RWPE2 (cell line): ENCODE results near the gene ITFG1.

ENCODE experiments used
- ATAC-seq: fragments of 200-7000 bp; cut with Tn5 transposase; 3 replicates; pipeline ENCODE4 v1.9.1; 2021; ENCODE audit warnings: low read depth
- DNase-seq: peaks from one replicate; pipeline ENCODE4 v3.0.0-alpha.2; 2020; ENCODE audit warnings: low spot score
- H3K27ac ChIP-seq: fragments of 450-650 bp; 2 replicates; pipeline ENCODE4 v1.5.1; 2017; ENCODE audit warnings: mild to moderate bottlenecking; ENCODE audit not compliant: poor library complexity, severe bottlenecking
- H3K27me3 ChIP-seq: fragments of 250-450 bp; sonication (Bioruptor Pico); 2 replicates; pipeline ENCODE4 v1.5.1; 2021; ENCODE audit warnings: mild to moderate bottlenecking, moderate library complexity; ENCODE audit not compliant: insufficient read depth, poor library complexity, severe bottlenecking
- H3K36me3 ChIP-seq: fragments of 250-450 bp; sonication (Bioruptor Pico); 2 replicates; pipeline ENCODE4 v1.5.1; 2020; ENCODE audit warnings: low read depth, mild to moderate bottlenecking, moderate library complexity
- H3K4me1 ChIP-seq: fragments of 250-450 bp; sonication (Bioruptor Pico); 2 replicates; pipeline ENCODE4 v1.5.1; 2021; ENCODE audit warnings: mild to moderate bottlenecking, moderate library complexity; ENCODE audit not compliant: insufficient read depth, poor library complexity, severe bottlenecking
- H3K4me3 ChIP-seq: fragments of 250-450 bp; sonication (Bioruptor Pico); 2 replicates; pipeline ENCODE4 v1.5.1; 2021; ENCODE audit warnings: mild to moderate bottlenecking, moderate library complexity; ENCODE audit not compliant: severe bottlenecking
- H3K9me3 ChIP-seq: fragments of 250-450 bp; sonication (Bioruptor Pico); 2 replicates; pipeline ENCODE4 v1.5.1; 2021; ENCODE audit warnings: mild to moderate bottlenecking, moderate library complexity; ENCODE audit not compliant: severe bottlenecking
- CTCF ChIP-seq: fragments of 450-650 bp; IDR thresholded peaks from one replicate; pipeline ENCODE4 v1.5.1; 2017; ENCODE audit warnings: mild to moderate bottlenecking, moderate library complexity; ENCODE audit not compliant: poor library complexity, severe bottlenecking

ITFG1 gene

DNA sequence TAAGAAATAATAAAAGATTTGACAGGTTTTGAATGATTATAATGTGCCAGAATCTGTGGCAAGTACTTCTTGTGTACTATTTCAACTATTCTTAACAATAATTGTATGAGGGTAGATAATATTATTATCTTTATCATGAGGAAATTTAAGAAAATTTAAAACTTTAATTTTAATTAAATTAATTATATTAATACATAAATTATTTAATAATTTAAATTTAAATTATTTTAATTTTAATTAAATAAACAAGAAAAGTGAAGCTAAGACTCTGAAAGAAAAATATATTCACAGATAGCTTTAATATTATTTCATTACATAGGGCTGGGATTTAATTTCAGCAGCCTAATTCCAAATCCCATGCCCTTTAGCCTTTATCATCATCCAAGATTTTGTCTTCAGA, 285.7 kb downstream of the ITFG1 start:
- no peak for TF ChIP-seq CTCF
- no peak for ATAC-seq
- H3K4me3 ChIP-seq: no peak overlapping the region
- H3K27ac ChIP-seq: no peak overlapping the region
- no peak for DNase-seq
- H3K27me3 ChIP-seq: no peaks in the 10 kb centered on the region
- no peaks in the 10 kb centered on the region for H3K4me1 ChIP-seq
- H3K9me3 ChIP-seq: no peaks in the 10 kb centered on the region
- H3K36me3 ChIP-seq: no peaks in the 10 kb centered on the region

DNA sequence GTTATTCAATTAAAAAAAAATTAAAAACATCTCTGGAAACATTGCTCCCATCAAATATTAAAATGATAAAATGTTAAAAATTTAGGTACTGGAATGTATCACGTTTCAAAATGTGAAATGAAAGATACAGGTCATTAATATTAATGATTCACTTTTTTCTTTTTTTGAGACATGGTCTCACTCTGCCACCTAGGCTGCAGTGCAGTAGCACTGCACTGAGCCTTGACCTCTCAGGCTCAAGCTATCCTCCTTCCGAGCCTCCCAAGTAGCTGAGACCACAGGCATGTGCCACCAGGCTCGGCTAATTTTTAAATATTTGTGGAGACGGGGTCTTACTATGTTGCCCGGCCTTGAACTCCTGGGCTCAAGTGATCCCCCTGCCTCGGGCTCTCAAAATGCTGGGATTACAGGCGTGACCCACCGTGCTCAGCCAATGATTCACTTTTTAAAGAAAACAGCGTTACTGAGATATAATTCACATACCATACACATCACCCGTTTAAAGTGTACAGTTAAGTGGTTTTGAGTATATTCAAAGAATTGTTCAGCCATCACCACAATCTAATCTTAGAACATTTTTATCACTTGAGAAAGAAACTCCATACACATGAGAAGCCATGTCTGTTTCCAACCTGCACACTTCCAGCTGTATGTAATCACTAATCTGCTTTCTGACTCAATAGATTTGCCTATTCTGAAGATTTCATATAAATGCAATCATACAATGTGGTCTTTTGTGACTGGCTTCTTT, 298.0 kb downstream of the ITFG1 start:
- H3K27ac ChIP-seq: no peak overlapping the region
- no peak for DNase-seq
- no peak for TF ChIP-seq CTCF
- 0 out of 2 replicates have a peak, but pooled peaks cover 8% of the 10 kb centered on the region for H3K36me3 ChIP-seq
- H3K4me3 ChIP-seq: no peak overlapping the region
- H3K4me1 ChIP-seq: no peaks in the 10 kb centered on the region
- ATAC-seq: no peak
- H3K27me3 ChIP-seq: no peaks in the 10 kb centered on the region
- H3K9me3 ChIP-seq: no peaks in the 10 kb centered on the region

DNA sequence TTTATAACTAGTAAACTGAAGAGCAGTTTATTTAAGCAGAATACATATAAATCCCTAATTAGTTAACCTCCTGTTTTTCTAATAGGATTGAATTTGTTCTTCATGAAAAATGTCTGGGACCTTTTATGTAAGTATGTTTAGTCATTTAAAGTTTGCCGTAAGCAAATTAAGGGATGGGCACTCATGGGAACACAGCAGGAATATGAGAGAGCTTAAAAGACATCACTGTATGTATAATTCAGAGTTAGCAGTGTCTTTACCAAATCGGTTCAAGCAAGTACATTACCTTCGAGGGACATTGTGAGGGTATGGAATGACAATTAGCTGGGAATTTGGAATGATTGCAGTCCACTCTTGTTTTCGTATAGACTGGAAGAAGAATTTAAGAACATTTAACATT, 299.4 kb downstream of the ITFG1 start:
- Histone ChIP-seq H3K27me3 (no peaks in the 10 kb centered on the region), H3K4me1 (no peaks in the 10 kb centered on the region), H3K4me3 (no peak overlapping the region), H3K36me3 (0 out of 2 replicates have a peak, but pooled peaks cover 8% of the 10 kb centered on the region), H3K9me3 (no peaks in the 10 kb centered on the region), H3K27ac (no peak overlapping the region)
- DNase-seq (no peak), ATAC-seq (no peak)
- no peak for TF ChIP-seq CTCF

DNA sequence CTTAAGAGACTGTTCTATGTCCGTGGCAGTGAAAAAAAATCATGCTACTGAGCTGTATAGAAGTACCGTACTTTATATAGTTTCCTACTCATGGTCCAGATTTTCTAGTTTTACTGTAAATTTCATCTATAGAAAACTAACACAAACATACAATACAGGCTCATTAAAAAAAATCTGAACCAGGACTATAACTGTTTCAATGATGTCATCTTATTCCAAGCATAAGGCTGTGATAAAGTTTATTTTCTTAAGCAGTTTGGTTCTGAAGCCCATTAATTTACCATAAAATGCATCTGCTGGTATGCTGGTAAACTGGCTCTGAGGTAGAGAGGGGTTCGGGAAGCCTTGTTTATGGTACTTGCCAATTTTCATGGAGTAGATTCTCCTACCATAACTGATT, 300.4 kb downstream of the ITFG1 start:
- H3K4me1 ChIP-seq: no peaks in the 10 kb centered on the region
- DNase-seq: no peak
- no peak for ATAC-seq
- H3K4me3 ChIP-seq: no peak overlapping the region
- no peaks in the 10 kb centered on the region for H3K9me3 ChIP-seq
- H3K27me3 ChIP-seq: no peaks in the 10 kb centered on the region
- H3K27ac ChIP-seq: no peak overlapping the region
- TF ChIP-seq CTCF: no peak
- H3K36me3 ChIP-seq: 0 out of 2 replicates have a peak, but pooled peaks cover 8% of the 10 kb centered on the region

GRCh38 chr16:47158992-47159391, 301.9 kb downstream of the ITFG1 start:
- Histone ChIP-seq H3K27me3 (no peaks in the 10 kb centered on the region), H3K4me3 (no peak overlapping the region), H3K36me3 (0 out of 2 replicates have a peak, but pooled peaks cover 8% of the 10 kb centered on the region), H3K9me3 (no peaks in the 10 kb centered on the region), H3K27ac (no peak overlapping the region), H3K4me1 (no peaks in the 10 kb centered on the region)
- ATAC-seq (no peak), DNase-seq (no peak)
- no peak for TF ChIP-seq CTCF
